Tongue (tissue), 2 donors: ENCODE measurements around the gene MACROD2. TPM values are rescaled to one million over a fixed set of nuclear protein-coding genes. Genes with fewer than 3 reads are reported as not detected.
A peak's percentile ranks its signal among the peaks of the same experiment; 100 is the strongest.

Source experiments
- DNase-seq: peaks from one replicate; pipeline ENCODE4 v3.0.0-alpha.2; 2015
- total RNA-seq: library from RNA; depleted of rRNA; stranded (reverse); fragments of >200 nt; gene quantifications from one replicate; pipeline ENCODE4 v1.2.3, GENCODE V29; 2014

MACROD2 gene
- total RNA-seq, 1 donor from 2014 or later = 5.0 TPM

DNA sequence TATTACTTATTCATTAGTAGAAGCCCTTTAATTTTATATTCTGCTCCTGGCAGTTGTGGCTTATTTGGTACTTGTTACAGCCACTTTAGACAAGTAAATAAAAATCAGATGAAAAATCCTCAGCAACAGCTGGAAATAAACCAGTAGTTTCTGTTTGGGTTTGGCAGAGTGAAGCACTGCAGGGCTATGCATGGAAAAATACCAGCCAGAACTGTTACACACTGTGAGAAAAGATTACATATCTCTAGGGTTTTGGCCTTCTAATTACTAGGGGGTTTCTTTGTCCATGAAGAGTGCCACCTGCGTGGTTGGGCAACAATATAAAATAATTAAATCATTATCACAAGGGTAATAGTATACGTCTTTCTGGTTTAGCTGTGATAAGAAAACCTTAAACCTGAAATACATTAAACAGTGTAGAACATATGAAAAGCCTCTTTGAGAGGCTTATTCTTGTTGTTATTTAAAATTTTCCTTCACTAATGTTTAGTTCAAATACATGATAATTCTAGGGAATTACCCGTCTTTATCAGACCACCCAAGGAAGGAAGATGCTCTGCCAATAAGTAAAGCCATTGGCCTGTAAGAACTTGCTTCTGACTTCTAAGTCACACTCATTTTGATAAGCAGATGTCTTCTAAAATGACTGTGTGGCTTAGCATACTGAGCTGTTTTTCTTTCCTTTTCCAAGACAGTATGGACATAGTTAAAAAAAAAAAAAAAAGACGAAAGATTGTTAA is 662.1 kb downstream of the MACROD2 start:
- peak; percentile 45 for DNase-seq

DNA sequence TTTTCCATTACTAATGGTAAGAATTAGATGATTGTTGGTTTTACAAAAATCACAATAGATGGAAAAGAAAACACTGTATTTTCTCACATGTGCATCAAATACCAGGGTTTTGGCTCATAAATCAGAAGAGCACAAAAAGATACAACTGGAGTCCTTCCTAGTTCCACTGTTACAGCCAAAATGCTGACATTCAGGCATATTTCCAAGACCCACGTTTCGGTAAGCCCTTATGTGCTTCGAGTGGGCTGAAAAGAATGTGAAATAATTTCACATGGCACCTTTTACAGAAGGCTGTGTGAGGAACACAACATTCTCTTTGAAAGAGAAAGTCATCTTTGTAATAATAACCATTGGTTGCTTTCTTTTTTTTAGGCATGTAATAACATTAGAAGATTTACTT is 668.8 kb downstream of the MACROD2 start:
- DNase-seq = no peak

DNA sequence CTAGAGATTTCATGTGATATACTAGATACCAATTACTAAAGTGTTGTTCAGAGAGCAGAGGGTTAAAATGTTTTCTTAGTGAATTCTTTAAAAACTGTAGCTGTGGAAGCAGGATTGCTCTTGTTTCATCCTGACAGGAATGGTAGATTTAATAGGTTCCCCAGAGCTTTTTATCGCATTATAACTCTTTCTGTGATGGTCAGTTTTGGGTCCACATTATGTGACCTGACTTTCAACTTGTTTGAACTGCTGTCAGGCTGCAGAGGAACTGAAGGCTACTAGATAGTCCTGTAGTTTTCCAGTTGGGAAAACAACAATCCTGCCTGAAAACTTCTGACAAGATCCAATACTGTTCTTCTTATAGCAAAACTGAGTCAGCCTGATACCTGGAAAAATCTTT is 671.4 kb downstream of the MACROD2 start:
- DNase-seq = no peak

DNA sequence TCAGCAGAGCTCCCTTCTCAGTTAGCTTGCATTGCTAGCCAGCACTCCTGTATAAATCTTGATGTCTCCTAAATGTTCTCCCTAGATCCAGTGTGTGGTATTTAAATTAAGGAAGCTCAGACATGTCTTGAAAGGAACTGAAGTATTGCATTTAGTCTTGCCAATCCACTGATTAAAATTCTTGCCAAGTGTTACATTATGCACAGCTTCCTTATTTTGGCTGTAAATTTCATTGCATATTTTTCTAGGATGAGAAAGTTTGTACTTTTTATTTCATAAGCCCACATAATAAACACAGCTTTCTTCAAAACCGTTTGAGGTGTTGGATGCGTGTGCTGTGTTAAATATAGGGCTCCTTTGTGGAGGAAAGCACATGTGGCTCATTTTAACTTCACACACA is 671.9 kb downstream of the MACROD2 start:
- DNase-seq = peak; percentile 33

DNA sequence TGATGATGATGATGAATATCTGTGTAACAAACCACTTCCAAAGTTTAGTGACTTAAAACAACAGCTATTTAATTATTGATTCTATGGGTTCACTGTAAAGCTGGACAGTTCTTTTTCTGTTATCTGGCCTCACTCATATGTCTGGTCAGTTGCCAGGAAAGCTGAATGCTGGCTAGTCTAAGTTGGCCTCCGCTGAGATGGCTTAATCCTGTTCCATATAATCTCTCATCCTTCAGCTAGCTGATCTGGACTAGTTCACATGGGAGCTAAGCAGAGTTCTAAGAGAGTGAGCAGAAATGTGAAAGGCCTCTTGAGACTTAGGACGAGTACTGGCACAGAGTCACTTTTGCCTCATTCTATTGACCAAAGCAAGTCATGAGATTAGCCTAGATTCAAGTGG is 676.8 kb downstream of the MACROD2 start:
- DNase-seq = peak; percentile 24

GRCh38 chr20:14673164-14673563 is 677.8 kb downstream of the MACROD2 start:
- DNase-seq = no peak

DNA sequence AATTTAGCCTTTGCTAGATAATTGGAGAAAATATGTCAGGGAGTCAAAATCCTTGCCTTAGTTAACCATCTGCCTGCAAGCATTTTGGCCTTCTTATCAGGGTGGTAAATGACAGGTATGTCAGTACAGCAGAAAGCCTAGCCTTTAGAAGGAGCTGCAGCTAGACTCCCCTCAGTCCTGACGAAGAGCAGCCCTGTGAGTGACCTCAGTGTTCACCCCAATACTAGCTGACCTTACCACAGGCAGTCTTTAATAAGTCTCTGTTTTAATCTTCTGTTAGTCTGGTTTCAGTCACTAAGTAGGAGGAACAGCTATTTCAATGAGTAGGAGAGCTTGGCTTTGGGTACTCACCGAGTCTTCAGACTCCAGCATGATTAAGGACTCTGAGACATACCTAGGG is 682.1 kb downstream of the MACROD2 start:
- DNase-seq = no peak

DNA sequence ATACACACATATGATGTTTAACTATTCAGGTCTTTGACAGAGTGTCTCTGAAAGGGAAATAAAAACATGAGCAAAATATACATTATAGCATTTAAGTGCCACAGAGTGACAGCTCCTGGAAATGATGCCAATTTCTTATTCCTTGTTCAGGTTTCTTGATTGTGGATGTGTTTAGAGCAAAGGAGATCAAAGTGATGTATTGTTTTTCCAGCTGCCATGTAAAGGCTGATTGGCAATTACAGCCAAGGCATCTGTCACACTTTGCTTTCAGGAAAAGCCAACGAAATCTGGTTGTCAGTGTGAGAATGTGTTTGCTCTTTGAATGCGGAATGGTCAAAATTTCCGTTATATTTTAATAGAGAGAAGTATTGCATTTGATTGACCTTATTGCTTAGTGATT is 689.9 kb downstream of the MACROD2 start:
- DNase-seq = no peak

- DNase-seq = no peak
Measured at GRCh38 chr20:14687313-14687712, 692.0 kb downstream of the MACROD2 start.

DNA sequence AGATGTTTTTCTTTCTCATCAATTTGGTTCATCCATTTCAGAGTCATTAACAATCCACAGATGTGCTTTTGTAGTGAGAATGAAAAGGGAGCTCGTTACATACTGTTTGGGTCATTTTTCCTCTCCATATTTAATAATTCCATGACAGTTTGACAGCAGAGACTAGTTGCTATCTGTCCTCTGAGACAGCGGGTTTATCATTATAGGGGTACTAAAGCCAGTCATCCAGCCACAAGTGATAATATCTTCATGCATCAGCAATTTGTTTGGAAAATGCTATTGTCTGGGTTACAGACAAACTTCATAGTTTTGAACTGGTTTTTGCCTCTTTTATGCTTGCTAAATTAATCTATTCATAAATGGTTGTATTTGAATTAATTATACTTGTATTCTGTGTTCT is 692.7 kb downstream of the MACROD2 start:
- DNase-seq = no peak

DNA sequence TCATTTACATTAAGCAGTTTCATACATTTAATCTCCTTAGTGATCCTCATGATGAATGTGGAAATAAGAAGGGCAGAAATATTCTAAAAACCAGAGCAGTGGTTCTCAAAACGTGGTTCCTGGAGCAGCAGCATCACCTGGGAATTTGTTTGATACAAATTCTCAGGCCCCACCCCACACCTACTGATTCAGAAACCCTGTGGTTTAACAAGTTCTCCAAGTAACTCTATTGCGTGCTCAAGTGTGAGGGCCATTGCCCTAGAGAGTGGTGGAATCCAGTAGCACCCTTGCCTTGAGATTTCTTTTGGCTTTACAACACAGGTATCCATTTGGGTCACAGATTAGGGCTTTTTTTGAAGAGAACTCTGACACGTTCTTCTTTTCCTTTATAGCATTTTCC is 696.7 kb downstream of the MACROD2 start:
- no peak for DNase-seq

DNA sequence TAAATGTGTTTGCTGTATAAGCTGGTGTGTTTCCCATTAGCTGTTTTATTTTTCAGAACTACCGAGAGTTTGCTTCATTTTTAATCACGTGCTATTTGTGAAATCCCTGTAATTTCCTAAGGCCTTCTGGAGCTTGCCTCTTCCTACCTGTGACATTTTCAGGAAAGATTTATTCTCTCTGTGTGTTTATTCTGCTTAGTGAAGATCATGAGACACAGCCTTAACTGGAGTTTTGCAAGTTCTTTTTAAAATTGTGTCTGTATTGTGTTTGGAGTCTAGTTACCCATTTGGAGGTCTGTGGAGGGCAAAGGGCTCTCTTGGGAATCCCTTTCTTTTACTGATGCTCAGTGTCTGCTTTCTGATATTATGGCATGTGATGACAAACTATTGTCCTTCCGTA is 701.2 kb downstream of the MACROD2 start:
- no peak for DNase-seq

- DNase-seq = no peak
Measured at GRCh38 chr20:14696937-14697336, 701.6 kb downstream of the MACROD2 start.

DNA sequence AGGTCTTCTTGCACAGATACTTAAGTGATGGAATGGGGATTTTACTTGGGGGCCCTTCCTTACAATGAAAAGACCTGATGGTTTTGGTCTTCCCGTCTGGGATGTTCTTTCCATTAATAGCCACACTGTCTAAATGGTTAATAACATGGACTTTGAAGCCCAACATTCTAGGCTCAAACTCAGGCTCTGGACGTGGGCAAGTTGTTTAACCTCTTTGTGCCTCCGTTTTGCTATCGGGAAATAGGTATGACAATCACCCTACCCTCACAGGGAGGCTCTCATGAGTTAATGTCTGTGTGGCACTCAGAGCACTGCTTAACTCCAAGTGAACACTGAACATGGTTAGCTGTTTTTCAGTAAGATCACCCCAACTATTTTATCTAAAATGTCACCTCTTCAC is 702.8 kb downstream of the MACROD2 start:
- no peak for DNase-seq

DNA sequence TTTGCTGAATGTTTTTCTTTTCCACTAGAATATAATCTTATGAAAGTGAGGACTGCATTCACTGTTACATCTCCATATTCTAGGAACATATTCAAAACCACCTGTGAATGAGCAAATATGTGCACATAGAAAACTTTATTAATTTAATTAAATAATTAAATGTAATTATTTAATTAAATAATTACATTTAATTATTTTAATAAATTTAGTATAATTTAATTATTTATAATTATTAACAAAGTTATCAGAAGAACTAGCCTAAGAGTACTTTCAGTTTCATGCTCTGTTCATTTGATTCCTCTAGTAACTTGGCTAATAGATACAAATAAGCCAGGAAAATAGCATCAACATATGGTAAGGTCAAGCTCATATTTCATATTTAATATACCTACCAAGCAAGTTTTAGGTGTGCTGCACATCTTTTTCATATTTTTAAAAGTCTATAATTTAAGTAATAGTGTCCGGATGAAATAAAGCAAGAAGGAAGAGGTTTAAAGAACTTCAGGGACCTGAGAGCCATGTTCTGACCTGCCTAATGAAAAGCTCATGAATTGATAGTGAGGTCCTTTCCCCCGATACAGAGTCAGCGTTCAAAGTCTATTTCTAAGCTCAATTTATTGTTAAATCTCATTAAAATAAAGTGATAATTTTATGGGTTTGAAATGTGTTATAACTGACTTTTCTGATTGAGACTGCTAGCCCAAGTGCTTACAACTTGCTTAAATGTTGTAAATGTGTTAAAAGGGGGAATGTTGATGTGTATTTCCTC is 703.5 kb downstream of the MACROD2 start:
- DNase-seq = no peak

DNA sequence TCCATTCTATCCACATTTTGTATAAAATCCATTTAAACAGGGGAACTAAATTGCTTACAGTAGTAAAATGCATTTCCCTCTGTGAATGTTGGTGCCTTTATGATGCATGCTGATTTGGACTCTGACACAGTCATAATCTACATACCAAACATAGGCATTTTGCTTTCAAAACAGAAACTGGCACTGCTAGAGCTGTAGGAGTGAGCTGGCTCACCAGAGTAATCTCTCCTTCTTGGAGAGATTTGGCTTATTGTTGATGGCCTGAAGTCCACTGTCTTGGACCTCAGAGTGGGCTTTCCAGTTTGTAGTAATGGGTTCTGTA is 705.3 kb downstream of the MACROD2 start:
- no peak for DNase-seq

- DNase-seq = no peak
Measured at GRCh38 chr20:14701326-14701725, 706.0 kb downstream of the MACROD2 start.

- no peak for DNase-seq
Measured at GRCh38 chr20:14706555-14706954, 711.2 kb downstream of the MACROD2 start.

GRCh38 chr20:14707026-14707680 is 711.8 kb downstream of the MACROD2 start:
- no peak for DNase-seq

DNA sequence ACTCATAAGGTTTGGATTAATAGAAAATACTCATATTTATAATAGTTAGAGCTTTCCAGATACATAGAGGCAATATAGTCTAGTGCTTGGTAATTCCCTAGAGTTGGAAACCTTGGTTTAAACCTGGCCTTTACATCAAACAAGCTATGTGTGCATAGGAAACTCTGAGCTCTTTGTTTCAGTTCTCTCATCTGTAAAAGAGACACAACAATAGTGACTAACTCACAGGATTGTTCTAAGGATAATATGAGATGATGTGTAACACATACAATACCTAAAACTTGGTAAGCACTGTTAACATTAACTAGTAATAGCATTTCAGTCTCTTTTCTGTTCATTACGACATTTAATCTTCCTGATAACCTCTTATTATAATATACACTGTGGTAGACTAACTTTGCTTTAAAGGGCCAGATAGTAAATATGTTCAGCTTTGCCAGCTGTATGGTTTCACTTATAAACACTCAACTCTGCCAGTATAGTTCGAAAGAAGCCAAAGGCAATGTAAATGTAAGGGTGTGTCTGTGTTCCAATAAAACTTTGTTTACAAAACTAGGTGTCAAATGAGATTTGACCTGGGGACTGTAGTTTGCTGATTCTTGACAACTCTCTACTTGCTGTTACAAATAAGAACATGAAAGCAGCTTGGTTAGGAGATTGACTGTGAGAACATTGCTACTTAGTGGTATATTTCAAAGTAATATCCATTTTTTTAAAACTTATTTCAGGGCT is 712.7 kb downstream of the MACROD2 start:
- no peak for DNase-seq

DNA sequence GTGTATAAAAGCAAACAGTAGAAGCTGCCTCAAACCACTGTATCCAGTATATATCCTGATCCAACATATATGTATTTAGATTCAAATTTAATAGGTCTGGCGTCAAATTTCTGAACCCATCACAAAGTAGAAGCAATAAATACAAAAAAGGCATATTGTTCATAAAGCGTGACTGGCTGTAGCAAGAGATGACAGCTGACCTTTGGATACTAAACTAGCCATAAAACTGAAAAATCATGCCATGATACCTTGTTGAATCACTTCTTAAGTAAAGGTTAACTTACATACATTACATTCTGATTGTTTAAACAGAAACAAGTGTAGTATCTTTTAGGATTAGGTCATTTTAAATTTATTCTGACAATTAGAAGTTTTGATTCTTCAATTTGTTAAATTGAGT is 714.1 kb downstream of the MACROD2 start:
- no peak for DNase-seq

- DNase-seq = no peak
Measured at GRCh38 chr20:14710951-14711350, 715.6 kb downstream of the MACROD2 start.

- no peak for DNase-seq
Measured at GRCh38 chr20:14711652-14712051, 716.3 kb downstream of the MACROD2 start.
